GM21717 (cell line): ENCODE measurements around the gene NXNL2.

Experiments
- ATAC-seq: cut with Tn5 transposase; IDR thresholded peaks from one replicate; pipeline ENCODE4 v1.9.1; 2021; ENCODE audit warnings: mild to moderate bottlenecking, moderate library complexity; ENCODE audit not compliant: unreplicated experiment

Gene NXNL2

DNA sequence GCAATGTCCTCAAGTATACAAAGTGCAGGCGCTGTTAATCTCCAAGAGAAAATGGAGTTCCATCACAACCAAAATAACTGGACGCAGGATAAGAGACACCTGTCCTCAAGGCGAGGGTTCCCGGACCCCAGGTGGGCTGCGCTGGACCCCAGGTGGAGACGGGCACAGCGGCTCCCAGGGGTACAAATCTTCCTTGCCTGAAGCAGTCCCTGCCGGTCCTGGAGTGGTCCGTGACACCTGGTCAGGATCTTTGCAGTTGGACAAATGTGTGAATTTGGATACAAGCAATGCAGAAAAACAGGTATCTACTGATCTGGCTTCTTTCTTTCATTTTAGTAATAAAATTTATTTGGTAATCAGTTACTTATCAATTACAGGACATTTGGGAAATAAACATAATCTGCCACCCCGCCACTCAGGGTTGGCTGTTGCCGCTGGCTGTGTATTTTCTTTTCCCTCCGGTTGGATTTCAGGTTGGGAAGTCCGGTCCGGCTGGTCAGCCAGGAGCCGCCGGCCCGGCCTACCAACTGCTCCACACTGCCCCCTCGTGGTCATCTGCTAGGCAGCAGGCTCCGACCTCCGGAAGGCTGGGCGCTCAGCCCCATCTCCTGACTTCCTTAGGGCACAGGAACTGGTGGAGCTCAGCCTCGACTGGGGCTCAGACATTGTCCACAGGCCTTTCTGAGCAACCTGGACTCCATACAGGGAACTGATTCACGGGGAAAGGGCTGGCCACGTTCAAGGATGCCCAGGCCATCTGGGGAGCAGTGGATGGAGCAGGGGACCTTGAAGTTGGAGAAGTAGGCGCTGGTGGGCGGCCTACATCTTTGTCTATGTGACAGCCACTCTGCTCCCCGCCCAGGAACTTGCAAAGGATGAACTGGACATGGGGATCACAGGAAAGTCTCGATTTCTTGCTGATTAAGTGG is 43.4 kb downstream of the NXNL2 start:
- peak; percentile 78 for ATAC-seq

DNA sequence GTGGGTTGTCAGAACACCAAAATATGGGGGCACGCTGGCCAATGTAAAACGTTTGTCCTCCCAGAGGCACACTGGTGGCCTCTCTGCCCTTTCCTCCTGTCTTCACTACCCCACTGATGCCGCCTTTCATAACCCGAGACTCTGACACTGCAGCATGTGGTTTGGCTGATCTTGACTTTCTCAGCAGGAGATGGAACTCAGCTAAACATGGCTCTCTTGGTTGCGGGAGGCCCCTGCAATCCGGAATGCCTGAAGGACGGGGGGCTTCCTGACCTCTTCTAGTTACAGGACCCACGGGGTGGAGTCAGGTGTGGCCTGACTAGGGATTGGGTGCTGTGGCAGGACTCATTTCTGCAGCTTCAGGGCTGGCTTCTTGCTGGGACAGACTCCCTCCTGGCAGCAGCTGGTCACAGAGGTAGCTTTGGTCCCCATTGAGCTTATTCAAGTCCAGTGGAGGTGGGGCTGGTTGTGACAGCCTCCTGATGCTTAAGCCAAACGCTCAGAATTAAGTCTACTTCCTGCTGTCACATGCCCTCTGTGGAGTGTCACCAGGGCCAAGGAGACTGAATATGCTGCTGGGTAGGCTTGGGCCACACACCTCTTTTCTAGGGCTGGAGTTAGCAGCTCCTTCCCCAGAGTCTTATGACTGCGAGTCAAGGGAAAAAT is 44.2 kb downstream of the NXNL2 start:
- ATAC-seq = no peak

DNA sequence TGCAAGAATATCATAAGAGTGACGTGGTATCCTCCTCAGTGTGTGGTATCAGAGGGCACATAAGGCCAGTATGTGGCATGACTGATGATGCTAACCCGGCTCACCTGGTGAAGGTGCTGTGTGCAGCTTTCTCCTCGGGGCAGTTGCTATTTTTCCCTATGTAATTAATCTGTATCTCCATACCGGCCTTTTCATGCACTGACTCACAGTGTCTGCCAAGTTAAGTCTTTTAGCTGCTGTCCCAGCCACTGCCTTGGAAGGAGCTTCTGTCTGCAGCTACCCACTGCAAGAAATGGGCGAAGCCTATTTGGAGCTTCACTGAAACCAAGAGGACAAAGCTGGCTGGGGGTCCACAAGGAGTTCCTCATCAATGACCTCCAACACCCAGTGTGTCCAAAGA is 46.0 kb downstream of the NXNL2 start:
- ATAC-seq = no peak

DNA sequence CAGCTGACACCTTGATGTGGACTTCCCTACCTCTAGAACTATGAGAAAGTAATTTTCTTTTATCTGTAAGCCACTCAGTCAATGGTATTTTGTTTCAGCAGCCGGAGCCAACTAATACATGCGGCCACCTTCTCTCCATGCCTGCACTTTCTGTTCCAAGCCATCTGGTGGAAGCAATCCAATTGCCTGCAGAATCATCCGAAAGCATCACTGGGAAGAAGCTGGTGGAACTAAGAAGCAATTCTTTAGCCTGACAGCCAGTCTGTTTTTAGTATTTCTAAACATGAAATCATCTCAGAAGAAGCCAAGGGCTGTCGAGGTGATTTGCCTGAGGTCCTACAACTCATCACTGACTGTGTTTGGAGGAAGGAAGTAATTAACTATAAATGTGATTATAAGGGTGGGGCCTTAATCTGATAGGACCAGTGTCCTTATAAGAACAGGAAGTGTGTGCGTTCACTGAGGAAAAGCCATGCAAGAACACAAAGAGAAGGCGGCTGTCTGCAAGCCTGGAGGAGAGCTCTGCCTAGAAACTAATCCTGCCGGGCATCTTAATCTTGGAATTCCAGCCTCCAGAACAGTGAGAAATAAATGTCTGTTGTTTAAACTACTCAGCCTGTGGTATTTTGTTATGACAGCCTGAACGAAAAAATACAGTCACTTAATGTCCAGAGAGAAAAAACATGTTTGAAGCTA is 49.1 kb downstream of the NXNL2 start:
- ATAC-seq = no peak

DNA sequence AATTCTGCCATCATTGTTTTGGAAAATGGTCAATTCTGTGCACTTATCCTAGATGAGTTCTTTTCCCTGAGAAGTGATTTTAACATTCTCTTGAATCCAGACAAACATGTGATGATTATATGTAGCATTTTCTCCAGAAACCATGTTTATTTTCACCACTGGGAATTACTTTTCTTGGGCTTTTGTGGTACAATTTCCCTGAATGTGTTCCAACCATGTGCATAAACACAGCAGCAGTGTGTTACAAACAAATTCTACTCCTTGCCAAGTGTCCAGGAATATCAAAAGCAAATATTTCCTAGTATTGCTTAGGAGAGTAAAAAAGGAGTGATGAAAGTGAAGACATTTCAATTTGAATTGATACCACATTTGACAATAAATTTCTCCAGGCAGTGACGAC is 50.4 kb downstream of the NXNL2 start:
- ATAC-seq = no peak

DNA sequence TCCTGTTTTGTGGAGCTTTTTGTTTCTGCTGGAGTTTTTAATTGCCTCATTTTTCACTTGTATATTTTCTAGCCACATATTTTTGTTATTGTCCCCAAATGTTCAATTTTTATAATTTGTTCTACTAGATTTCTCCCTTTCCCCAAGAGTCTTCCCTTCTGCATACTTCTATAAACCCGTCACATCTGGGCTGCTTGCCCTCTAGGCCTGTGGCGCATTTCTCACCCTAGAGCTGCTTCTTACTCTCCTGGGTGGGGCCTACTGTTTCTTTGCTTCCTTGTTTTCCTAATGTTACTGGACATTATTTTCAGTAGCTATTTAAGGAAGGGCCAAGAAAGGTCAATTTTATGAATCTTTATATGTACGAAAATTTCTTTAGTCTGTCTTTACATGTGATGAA is 51.5 kb downstream of the NXNL2 start:
- no peak for ATAC-seq

DNA sequence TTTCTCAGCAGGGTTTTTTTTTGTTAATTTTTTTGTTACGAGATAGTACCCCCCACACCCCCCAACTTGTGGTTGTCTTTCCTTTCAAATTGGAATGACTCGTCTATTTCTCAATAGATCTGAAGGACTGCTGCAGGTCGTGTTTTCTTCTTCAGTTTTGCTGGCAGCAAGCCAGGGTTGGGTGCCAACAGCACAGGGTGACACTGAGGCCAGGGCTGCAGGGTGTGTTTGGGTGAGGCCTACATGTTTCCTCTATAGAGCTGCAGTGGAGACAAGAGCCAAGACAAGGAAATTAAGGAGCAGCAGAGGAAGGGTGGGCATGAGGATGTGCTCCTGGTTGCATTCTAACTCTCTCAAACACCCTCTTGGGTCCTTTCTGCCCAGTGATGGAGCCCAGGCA is 52.2 kb downstream of the NXNL2 start:
- no peak for ATAC-seq

DNA sequence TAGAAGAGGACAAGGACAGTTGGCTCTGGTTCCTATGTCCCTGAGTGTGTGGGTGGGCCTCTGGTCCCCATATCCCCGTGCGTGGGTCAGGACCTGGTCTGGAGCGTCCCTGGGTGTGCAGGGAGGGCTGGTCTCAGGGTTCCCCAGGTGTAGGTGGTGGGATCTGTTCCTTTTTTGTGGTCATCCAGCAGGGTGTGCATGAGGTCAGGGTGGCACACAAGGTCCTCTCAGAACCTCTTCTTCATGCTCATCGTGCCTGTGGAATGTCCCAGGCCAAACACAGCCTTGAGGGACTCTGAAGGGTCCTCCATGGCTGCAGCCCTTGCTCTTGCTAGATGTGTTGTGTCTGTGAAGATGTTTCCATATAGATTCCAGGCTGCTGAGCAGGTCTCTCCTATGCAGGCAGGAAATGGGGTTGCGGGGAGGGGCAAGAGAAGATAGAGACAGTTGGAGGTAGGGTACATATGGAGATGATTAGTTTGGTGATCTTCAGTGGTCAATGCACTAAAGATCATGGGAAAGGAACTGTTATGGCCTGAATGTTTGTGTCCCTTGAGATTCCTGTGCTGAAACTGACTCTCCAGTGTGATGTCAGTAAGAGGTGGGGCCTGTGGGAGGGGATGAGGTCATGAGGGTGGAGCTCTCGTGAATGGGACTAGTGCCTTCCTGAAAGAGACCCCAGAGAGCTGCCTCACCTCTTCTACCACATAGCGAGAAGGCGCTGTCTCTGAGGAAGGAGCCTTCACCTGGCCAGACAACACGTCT is 53.1 kb downstream of the NXNL2 start:
- peak; percentile 47 for ATAC-seq

DNA sequence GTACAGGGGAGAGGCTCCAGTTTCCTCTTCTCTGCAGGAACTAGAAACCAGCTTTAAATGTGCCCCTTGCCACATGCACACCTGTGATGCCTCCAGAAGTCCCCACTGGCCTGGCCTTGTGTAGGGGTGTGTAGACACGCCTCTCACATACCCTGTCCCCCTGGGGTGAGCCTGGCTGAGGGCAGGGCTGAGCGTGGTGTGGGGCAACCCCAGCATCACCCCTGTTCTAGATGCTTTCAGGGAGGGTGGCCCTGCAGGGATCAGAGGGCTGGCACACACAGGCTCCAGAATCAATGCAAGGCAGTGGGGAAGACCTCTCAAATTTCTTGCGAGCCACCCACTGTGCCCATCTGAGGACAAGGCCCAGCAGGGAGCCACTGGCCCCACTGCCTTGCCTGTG is 54.7 kb downstream of the NXNL2 start:
- ATAC-seq = no peak

DNA sequence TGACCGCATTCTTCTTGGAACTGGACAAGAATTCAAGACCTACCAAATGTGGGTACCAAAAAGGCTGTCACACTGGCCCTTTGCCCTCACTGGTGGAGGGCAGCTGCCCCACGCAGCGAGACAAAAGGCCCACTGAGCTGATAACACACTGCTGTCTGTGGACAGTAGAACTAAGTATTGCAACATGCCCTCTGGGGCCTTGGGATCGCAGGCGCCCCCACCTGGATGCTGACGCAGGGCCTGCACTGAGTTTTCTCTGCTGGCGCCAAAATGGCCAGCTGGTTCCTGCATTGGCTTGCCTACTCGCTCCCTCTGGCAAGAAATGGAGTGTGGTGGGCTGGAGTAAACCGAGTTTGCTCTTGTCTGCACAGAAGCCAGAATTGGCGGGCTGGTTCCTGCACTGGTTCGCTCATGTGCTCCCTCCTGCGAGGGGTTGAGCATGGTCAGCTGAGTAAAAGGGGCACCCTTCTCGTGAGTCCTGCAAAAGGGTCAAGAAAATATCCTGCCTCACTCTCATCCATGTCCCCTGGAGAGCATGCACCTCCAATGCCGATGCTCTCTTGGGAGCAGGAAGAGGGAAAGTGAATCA is 55.7 kb downstream of the NXNL2 start:
- no peak for ATAC-seq

DNA sequence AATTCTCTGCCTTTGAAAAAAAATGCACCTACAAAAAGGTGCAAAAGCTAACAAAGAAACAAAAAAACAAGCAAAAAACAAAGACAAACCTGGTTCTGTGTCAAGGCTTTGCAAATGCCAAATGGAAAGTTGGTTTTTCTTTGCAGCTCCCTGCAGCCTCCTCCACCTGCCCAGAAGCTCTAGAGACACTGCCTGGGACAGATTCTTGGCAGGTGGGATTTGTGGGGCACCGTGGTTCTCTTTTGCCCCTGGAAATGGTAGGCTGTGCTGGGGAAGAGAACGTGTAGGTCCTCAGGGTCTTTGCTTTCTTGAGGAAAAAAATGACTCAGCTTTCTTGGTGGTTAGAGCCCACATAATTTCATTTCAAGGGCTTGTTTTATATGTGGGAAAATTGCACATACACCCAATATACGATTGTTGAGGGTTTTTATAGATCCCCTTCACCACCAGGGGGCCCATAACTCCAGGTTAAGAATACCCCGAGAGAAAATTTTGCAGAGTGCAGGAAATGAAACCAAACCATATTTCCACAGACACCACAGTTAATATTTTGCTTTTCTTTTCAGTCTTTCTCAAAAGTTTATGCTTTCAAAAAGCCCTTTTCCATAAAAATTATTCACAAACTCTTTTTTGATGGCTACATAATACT is 58.7 kb downstream of the NXNL2 start:
- peak; percentile 90 for ATAC-seq
